Stimulated activated naive CD8-positive, alpha-beta T cell treated with anti-CD3 and anti-CD28 coated beads, Interleukin-15, Interleukin-2, amounts not matched to agents 100 ng/mL and 50 ng/mL, for 24 hours (primary cell): ENCODE data around the gene SURF6.
"Not testable (repeated sequence)": the region's sequence is repeated elsewhere in the genome, so short reads cannot be mapped to it uniquely, and the experiment has no call there.

Experiments
- H3K27ac Mint-ChIP-seq: one replicate; pipeline ENCODE4 v1.8.0; 2021; ENCODE audit warnings: mild to moderate bottlenecking, mixed read lengths
- H3K27me3 Mint-ChIP-seq: one replicate; pipeline ENCODE4 v1.8.0; 2021; ENCODE audit warnings: mixed read lengths
- H3K36me3 Mint-ChIP-seq: one replicate; pipeline ENCODE4 v1.8.0; 2021; ENCODE audit warnings: low read depth, mixed read lengths
- H3K4me1 Mint-ChIP-seq: one replicate; pipeline ENCODE4 v1.8.0; 2021; ENCODE audit warnings: low read depth, mixed read lengths
- H3K4me3 Mint-ChIP-seq: one replicate; pipeline ENCODE4 v1.8.0; 2021; ENCODE audit warnings: mild to moderate bottlenecking, mixed read lengths
- H3K9me3 Mint-ChIP-seq: one replicate; pipeline ENCODE4 v1.8.0; 2021; ENCODE audit warnings: mixed read lengths

The SURF6 gene

DNA sequence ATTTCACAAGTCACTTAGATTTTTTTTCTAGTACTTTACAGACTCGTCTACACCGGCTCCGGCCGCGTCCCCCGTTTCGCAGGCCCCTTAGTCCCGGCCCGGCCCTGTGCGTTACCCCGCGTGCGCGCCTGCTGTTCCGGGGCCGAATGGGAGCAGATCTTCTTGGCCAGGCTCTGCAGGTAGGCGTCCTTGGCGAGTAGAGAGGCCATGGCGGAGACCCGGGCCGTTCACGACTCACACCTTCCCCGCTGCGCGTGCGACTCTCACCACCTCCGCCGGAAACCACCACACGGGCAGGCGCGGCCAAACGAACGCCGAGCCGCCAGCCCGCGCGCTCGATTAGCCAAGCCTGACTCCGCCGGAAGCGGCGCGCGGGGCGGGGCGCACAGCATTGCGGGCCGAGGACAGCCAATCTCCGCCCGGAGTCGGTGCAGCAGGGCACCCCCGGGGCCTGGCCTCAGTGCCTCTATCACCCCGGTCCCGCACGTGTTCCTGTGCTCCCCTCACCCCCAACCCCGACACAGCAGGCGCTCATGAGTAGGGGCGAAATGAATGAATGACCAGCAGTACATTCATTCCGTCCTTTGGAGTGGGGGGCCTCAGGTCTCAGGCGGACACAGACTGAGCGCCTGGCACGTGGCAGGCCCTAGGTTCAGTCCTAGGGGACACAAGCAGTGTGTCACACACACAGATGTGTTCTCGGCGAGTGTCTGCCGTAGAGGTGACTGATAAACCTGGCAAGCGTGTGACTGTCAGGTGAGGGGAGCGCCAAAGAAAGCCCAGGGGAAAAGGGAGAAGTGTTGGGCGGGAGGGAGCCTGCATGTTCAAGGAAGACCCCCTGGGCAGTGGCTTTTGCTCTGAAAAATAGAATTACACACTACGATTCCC is at the start of gene SURF6:
SURF6 (minus strand) TSS at position 265 of the 888 bp plus-strand sequence; CDS start at position 209, 56 bp downstream.
- Mint-ChIP-seq H3K4me3 (peak within 1 kb of the TSS; percentile 96), H3K9me3 (no peaks in the 10 kb centered on the region), H3K4me1 (peaks cover 67% of the 10 kb centered on the region), H3K36me3 (peaks cover 74% of the 10 kb centered on the region), H3K27ac (peak within 1 kb of the TSS; percentile 94), H3K27me3 (no peaks in the 10 kb centered on the region)

DNA sequence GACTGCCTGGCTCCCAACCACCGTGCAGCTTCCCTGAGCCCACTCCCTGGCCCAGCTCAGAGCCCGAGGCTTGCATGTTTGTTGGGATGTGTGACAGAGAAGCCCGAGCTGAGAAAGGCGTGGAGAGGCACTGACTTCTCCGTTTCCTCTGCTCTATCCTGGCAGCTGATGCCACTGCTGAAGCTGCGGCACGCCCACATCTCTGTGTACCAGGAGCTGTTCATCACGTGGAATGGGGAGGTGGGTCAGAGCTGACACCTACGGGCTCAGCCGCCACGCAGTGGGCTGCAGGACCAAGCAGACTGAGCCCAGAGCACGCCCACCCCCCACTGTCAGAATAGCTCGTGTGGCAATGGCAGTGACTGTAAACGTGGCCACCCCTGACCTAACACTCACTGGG is 49.5 kb upstream of the SURF6 start:
- Mint-ChIP-seq H3K36me3 (no peaks in the 10 kb centered on the region), H3K4me1 (no peaks in the 10 kb centered on the region), H3K27ac (no peak overlapping the region), H3K4me3 (no peak overlapping the region), H3K27me3 (peaks cover 3% of the 10 kb centered on the region), H3K9me3 (no peaks in the 10 kb centered on the region)

DNA sequence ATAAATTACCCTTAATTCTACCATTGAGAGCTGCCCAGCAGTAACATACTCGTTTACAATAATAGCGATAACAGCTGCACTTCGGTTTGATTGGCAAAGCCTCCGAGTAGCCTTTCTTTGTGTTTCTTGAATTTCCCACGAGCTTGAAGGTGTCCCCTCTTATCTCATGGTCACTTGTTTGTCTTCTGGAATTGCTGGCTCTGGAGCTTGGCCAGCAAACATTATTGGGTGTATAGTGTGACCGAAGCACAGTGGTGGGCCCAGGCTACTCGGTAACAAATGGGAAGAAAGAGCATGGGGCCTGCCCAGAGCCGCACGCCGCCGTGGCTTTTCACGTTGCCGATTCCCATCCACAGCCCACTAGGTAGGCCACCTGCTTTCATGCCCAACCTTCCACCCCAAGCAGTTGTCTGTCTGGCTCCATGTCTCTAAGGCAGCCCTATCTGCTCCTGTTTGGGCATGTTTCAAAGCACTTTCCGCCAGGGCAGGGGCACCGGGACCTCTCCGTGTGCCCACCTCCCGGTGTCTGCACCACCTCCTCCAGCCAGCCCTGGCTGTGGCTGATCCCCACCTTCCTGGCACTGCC is 48.8 kb upstream of the SURF6 start:
- H3K4me3 Mint-ChIP-seq, result no peak overlapping the region
- H3K27ac Mint-ChIP-seq, result no peak overlapping the region
- H3K4me1 Mint-ChIP-seq, result no peaks in the 10 kb centered on the region
- H3K27me3 Mint-ChIP-seq, result peaks cover 2% of the 10 kb centered on the region
- no peaks in the 10 kb centered on the region for H3K9me3 Mint-ChIP-seq
- H3K36me3 Mint-ChIP-seq, result no peaks in the 10 kb centered on the region

DNA sequence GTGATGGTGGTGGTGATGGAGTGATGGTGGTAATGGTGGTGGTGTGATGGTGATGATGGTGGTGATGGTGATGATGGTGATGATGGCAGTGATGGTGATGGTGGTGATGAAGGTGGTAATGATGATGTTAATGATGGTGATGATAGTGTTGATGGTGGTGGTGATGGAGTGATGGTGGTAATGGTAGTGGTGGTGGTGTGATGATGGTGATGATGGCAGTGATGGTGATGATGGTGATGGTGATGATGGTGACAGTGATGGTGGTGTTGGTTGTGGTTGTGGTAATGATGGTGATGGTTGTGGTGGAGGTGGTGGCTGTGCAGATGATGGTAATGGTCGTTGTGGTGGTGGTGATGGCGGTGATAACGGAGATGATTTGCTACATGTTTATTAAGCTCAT is 47.5 kb upstream of the SURF6 start:
- Mint-ChIP-seq H3K36me3 (no peaks in the 10 kb centered on the region), H3K27me3 (no peaks in the 10 kb centered on the region), H3K9me3 (no peaks in the 10 kb centered on the region), H3K27ac (no peak overlapping the region), H3K4me3 (no peak overlapping the region), H3K4me1 (no peaks in the 10 kb centered on the region)

DNA sequence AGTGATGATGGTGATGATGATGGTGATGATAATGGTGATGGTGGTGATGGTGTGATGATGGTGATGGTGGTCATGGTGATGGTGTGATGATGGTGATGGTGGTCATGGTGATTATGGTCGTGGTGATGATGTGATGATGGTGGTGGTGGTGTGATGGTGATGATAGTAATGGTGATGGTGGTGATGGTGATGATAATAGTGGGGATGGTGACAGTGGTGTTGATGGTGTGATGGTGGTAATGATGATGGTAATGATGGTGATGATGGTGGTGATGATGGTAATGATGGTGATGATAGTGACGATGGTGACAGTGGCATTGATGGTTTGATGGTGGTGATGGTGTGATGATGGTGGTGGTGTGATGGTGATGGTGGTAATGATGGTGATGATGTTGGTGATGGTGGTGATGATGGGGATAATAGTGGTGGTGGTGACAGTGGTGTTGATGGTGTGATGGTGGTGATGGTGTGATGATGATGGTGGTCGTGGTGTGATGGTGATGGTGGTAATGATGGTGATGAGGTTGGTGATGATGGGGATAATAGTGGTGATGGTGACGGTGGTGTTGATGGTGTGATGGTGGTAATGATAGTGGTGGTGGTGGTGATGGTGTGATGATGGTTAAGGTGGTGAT is 46.6 kb upstream of the SURF6 start:
- H3K27me3 Mint-ChIP-seq, result no peaks in the 10 kb centered on the region
- H3K4me1 Mint-ChIP-seq, result no peaks in the 10 kb centered on the region
- no peaks in the 10 kb centered on the region for H3K9me3 Mint-ChIP-seq
- H3K27ac Mint-ChIP-seq, result no peak overlapping the region
- H3K36me3 Mint-ChIP-seq, result no peaks in the 10 kb centered on the region
- H3K4me3 Mint-ChIP-seq, result no peak overlapping the region

DNA sequence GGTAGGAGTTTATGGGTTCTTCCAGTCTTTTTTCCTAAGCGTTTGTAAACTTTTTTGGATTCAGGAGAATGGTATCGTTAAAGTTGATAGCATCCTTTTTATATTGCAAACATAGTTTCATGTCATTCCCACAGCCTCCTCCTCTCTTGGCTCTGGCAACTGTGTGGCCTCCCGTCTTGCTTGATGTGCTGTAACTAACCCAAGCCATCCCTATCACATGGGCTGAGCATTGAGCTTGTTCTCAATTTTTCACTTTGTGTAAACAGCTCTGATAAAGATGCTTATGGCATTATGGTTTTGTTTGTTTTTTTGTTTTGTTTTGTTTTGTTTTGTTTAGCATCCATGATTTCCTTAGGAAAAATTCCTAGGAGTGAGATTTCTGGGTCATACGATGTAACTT is 44.7 kb upstream of the SURF6 start:
- H3K4me1 Mint-ChIP-seq, result no peaks in the 10 kb centered on the region
- no peaks in the 10 kb centered on the region for H3K27me3 Mint-ChIP-seq
- H3K9me3 Mint-ChIP-seq, result no peaks in the 10 kb centered on the region
- H3K4me3 Mint-ChIP-seq, result no peak overlapping the region
- no peak overlapping the region for H3K27ac Mint-ChIP-seq
- no peaks in the 10 kb centered on the region for H3K36me3 Mint-ChIP-seq

DNA sequence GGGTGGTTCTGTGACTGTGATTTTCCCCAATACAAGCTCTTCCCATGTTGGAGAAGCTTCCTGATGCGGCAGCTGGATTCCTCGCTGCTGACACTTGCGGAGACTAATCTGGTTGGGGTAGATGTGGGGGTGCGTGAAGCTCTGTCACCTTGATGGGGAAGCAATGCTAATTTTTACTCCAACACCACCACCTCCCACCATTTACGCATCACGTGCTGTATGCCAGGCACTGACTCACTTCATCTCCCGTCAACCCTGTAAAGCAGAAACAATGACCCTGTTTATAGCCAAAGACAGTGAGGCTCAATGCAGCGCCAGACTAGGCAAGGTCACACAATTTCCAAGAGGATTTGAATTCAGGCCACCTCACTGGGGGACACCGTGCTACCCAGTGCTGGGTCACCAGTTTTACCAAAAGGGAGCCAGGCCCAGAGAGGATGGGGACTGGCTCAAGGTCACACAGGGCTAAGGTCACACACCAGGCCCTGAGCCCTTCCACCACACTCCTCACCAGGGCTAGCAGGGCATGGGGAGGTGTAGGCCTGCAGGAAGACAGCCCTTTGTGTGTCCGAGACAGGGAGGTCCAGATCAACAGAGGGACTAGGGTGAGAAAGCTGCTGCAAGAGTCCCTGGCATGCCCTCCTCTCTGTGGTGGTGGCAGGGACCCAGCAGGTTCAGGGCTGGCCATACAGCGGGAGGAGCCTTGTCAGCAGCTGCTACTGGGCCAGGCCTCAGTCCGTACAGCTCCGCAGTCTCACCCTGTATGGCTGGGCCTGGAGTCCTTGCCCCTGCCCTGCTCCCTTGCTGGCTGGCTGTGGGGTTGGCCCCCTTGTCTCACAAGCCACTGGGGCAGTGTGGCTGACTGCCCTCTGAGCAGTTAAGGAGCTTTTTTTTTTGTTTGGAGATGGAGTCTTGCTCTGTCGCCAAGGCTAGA is 43.4 kb upstream of the SURF6 start:
- Mint-ChIP-seq H3K9me3 (no peaks in the 10 kb centered on the region), H3K4me1 (peaks cover 7% of the 10 kb centered on the region), H3K36me3 (peaks cover 8% of the 10 kb centered on the region), H3K4me3 (no peak overlapping the region), H3K27me3 (no peaks in the 10 kb centered on the region), H3K27ac (no peak overlapping the region)

DNA sequence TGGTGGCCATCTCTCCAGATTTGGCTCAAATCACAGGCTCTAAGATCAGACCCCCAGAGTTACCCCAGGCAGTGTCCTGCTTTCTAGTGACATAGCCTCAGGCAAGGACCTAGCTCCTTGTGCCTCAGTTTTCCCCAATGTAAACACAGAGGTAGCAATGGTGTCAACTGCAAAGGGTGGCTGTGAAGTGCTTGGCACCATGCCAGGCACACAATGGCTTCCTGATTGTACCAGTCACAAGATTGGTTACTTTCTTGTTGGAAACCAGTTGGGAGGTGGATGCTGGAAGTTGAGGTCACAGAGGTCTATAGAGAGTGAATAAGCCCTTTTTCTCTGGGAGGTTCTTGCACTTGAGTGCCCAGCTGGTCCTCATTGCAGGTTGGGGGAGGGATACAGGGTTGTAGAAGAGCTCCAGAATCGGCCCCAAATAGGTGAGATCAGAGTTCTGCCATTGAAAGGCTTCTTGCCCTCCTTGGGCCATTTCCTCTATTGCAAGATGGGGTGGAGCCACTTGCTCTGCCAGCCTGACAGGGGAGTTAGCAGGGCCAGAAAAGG is 42.5 kb upstream of the SURF6 start:
- H3K36me3 Mint-ChIP-seq, result peaks cover 14% of the 10 kb centered on the region
- H3K9me3 Mint-ChIP-seq, result no peaks in the 10 kb centered on the region
- no peaks in the 10 kb centered on the region for H3K27me3 Mint-ChIP-seq
- H3K4me1 Mint-ChIP-seq, result peaks cover 13% of the 10 kb centered on the region
- no peak overlapping the region for H3K27ac Mint-ChIP-seq
- no peak overlapping the region for H3K4me3 Mint-ChIP-seq

DNA sequence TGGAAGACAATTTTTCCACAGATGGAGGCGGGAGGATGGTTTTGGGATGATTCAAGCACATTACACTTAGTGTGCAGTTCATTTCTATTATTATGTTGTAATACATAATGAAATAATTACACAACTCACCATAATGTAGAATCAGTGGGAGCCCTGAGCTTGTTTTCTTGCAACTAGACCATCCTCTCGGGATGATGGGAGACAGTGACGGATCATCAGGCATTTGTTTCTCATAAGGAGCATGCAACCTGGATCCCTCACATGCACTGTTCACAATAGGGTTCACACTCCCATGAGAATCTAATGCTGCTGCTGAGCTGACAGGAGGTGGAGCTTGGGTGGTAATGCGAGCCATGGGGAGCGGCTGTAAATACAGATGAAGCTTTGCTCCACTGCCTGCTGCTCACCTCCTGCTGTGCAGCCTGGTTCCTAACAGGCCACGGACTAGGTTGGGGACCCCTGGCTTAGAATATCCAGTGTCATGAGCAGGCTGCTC is 41.8 kb upstream of the SURF6 start:
- H3K9me3 Mint-ChIP-seq, result no peaks in the 10 kb centered on the region
- H3K27ac Mint-ChIP-seq, result no peak overlapping the region
- no peaks in the 10 kb centered on the region for H3K27me3 Mint-ChIP-seq
- H3K4me1 Mint-ChIP-seq, result peaks cover 20% of the 10 kb centered on the region
- H3K36me3 Mint-ChIP-seq, result peaks cover 20% of the 10 kb centered on the region
- no peak overlapping the region for H3K4me3 Mint-ChIP-seq

DNA sequence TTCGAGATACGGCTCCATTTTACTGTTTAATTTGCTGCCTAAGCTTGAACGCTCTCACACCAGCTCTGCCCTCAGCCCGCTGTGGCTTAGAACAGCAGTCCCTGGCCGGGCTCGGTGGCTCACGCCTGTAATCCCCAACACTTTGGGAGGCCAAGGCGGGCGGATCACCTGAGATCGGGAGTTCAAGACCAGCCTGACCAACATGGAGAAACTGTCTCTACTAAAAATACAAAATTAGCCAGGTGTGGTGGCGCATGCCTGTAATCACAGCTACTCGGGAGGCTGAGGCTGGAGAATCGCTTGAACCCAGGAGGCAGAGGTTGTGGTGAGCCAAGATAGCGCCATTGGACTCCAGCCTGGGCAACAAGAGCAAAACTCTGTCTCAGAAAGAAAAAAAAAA is 41.3 kb upstream of the SURF6 start:
- H3K27me3 Mint-ChIP-seq, H3K9me3 Mint-ChIP-seq, H3K27ac Mint-ChIP-seq: not testable (repeated sequence)
- Mint-ChIP-seq H3K36me3 (peaks cover 25% of the 10 kb centered on the region), H3K4me1 (peaks cover 25% of the 10 kb centered on the region), H3K4me3 (peak overlapping the region; percentile 54)

DNA sequence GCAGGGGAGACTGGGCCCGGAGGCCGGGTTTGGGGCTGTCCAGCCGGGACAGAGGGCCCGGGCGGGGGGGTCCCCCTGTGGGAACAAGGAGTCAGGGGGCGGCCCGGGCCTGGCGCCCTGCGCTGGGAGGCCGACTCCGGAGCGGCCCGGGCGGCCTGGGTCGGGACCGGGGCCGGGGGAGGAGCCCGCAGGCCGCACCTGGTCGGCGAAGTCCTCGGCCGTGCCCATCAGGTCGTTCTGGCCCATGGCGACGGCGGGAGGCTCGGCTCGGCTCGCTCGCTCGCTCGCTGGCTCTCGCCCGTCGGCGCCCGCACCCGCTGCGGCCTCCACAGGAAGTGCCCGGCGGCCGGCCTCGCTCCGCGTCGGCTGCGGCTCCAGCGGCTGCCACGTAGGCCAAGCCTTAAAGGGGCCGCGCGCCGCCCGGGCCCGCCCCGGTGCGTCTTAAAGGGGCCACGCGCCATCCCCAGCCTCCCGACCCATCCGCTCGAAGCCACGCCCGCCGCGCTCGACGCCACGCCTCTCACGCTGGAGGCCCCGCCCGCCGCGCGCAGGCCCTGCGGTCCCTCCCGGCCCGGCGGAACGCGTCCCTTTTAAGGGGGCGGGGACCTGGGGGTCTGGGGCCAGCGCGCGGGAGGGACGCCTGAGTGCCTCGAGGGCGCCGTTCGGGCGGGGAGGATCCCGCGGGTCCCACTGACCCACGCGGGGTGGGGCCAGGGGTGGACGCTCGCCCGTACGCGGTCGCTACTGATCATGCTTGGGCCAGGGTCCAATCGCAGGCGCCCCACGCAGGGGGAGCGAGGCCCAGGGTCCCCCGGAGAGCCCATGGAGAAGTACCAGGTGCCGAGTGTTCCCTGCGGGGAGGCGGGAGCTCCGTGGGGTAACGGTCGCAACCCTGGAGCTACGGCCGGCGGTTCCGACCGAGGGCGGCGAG is 40.0 kb upstream of the SURF6 start, which contains the start of the genes STKLD1 and SURF4:
STKLD1 (plus strand) TSS at position 643 of the 931 bp plus-strand sequence; CDS start at position 751, 108 bp downstream.
SURF4 (minus strand) TSS at position 337 of the 931 bp plus-strand sequence; CDS start at position 246, 91 bp downstream.
- Mint-ChIP-seq H3K9me3 (no peaks in the 10 kb centered on the region), H3K36me3 (peaks cover 37% of the 10 kb centered on the region), H3K27ac (peak within 1 kb of the TSS; percentile 96), H3K27me3 (no peaks in the 10 kb centered on the region), H3K4me1 (peaks cover 38% of the 10 kb centered on the region), H3K4me3 (peak within 1 kb of the TSS; percentile 99)

DNA sequence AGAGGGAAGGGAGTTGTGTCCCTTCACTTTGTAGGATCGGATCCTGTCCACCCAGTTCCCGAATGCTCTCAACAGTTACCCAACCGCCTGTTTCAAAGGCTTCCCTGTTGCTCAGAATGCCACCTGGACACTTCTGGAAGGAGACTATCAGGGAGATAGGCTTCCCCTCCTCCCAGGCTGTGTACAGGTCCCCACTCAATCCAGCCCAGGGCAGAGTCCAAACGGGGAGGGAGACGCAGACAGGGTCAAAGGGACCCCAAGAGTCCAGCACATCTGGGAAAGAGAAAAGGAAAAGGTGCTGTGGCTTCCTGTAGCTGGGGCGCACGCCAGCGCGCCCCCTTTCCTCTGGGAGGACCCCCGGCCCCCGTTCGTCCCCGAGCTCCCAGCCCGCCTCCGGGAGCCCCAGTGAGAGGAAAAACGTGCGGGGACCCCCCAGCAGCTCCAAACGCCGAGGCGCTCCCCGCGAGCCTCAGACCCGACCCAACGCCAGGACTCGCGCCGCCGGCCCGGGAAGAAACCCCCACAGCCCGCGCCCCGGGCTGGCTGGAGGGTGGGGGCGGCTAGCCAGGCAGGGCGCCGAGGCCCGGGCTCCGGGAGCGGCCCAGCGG is 39.2 kb upstream of the SURF6 start:
- H3K9me3 Mint-ChIP-seq, result no peaks in the 10 kb centered on the region
- no peaks in the 10 kb centered on the region for H3K27me3 Mint-ChIP-seq

DNA sequence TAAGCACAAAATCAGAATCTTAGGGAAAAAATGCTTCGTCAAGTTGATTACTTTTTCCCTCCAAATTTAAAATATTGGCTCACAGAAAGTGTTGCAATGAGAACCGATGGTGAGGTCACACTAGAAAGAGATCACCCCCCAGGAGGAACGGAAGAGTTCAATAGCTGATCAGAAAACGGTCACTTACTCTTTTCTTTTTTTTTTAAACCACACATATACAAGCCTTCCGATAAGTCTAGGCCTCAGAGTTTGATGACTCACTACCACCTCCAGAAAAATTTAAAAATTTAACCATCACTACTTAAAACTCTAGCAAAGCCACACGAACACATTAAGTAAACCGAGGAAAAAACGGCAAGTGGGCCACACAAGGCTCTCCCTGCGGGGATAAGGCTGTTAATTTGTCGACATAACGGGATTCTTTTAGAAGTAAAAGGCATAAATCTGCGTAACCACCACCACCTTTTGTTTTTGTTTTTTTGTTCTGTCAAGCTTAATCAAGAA is 38.7 kb upstream of the SURF6 start:
- Mint-ChIP-seq H3K36me3 (peaks cover 50% of the 10 kb centered on the region), H3K9me3 (no peaks in the 10 kb centered on the region), H3K4me1 (peaks cover 51% of the 10 kb centered on the region), H3K27me3 (no peaks in the 10 kb centered on the region), H3K27ac (peak overlapping the region; percentile 96), H3K4me3 (peak overlapping the region; percentile 99)

More for the DNA sequence above, 39.2 kb upstream of the SURF6 start:
- Mint-ChIP-seq H3K36me3 (peaks cover 45% of the 10 kb centered on the region), H3K4me3 (peak overlapping the region; percentile 99), H3K4me1 (peaks cover 46% of the 10 kb centered on the region), H3K27ac (peak overlapping the region; percentile 96)
